Measurements from ENCODE around the gene GARS1. TPM values are rescaled to one million over a fixed set of nuclear protein-coding genes. Genes with fewer than 3 reads are reported as not detected.

GARS1 gene
- total RNA-seq = 261 and 262 TPM in 2 replicates

DNA sequence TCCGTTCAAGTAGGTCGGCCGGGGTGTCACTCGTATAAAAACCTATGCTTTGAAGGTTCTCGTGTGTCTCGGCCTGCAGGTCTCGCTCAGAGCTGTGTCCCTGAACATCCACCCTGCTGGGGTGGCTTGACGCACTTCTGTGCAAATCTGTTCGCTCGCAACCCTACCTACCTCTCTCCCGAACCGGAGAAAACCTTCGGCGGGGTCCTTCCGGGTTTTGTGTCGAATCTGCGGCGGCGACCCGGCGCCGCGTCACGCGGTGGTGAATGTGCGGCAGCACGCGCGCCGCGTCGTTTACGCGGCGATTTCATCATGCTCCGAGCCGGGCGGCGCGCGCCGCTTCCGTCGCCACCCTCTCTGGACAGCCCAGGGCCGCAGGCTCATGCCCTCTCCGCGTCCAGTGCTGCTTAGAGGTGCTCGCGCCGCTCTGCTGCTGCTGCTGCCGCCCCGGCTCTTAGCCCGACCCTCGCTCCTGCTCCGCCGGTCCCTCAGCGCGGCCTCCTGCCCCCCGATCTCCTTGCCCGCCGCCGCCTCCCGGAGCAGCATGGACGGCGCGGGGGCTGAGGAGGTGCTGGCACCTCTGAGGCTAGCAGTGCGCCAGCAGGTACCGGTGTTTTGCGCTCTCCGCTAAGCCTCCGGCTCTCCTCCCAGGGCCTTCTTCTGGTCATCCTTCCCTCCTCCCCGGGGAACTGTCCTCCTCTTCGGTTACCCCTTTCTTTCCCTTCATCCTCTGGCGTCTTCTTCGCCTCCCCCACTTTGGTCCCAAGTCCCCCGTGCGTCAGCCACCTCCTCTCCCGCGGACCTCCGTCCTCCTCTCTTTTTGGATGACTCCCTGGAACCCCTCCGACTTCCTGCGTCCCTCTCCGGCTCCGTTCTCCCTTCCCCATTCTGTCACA, at the start of gene GARS1:
Gene GARS1, plus strand, starts transcription at position 339 of the 896 bp plus-strand sequence. Its CDS starts 44 bp downstream, at position 383.
- Mint-ChIP-seq H3K9me3 (no peaks in the 10 kb centered on the region), H3K4me3 (peak within 1 kb of the TSS; percentile 94), H3K4me1 (peaks cover 49% of the 10 kb centered on the region), H3K36me3 (ENCODE audit: low read depth) (peaks cover 27% of the 10 kb centered on the region), H3K27ac (peak within 1 kb of the TSS; percentile 98), H3K27me3 (no peaks in the 10 kb centered on the region)
- intact Hi-C loops (cut with micrococcal nuclease) = loop anchor here (1.0 to 10.0 kb wide), 8 partner anchors 18 to 1900 kb away; partner anchors contain the start of genes AVL9, FKBP14, GGCT and LSM5
- DNase-seq = peak; percentile 97

GRCh38 chr7:30545791-30546555, 48.7 kb upstream of the GARS1 start:
- DNase-seq = no peak
- Mint-ChIP-seq H3K9me3 (no peaks in the 10 kb centered on the region), H3K36me3 (ENCODE audit: low read depth) (peaks cover 12% of the 10 kb centered on the region), H3K4me3 (no peak overlapping the region), H3K27ac (no peak overlapping the region), H3K4me1 (peaks cover 1% of the 10 kb centered on the region), H3K27me3 (no peaks in the 10 kb centered on the region)
- intact Hi-C loops (cut with micrococcal nuclease) = no loop called here

DNA sequence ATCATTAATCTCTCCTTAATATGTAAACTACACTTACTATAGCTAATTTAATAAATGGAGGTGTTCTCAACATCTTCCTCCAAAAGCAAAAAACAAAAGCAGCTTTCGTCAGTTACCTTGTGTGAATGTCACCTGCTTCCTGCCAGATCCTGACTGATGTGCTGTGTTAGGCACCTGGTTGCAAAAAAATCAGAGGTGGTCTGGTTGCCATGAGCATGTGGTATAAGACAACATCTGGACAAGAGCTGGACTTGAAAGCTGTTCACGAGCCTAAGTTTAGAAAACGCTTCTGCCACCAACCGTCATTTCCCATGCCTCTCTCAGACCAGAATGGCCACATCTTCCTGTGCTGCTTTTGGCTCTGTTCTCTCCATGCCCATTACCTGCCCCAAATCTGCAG, 48.1 kb upstream of the GARS1 start:
- no peaks in the 10 kb centered on the region for H3K27me3 Mint-ChIP-seq

GRCh38 chr7:30548845-30549244, 45.8 kb upstream of the GARS1 start:
- Mint-ChIP-seq H3K36me3 (ENCODE audit: low read depth) (peaks cover 10% of the 10 kb centered on the region), H3K9me3 (no peaks in the 10 kb centered on the region), H3K27me3 (no peaks in the 10 kb centered on the region), H3K4me3 (no peak overlapping the region), H3K4me1 (peaks cover 1% of the 10 kb centered on the region), H3K27ac (no peak overlapping the region)
- intact Hi-C loops (cut with micrococcal nuclease) = loop anchor here (1.0 kb wide), 2 partner anchors 15 to 191 kb away; no protein-coding TSS in a partner anchor
- peak; percentile 78 for DNase-seq

More for the DNA sequence above, 48.1 kb upstream of the GARS1 start:
- no peak for DNase-seq
- peaks cover 12% of the 10 kb centered on the region for H3K36me3 Mint-ChIP-seq (ENCODE audit: low read depth)
- no peak overlapping the region for H3K4me3 Mint-ChIP-seq
- H3K4me1 Mint-ChIP-seq = peaks cover 1% of the 10 kb centered on the region
- no peaks in the 10 kb centered on the region for H3K9me3 Mint-ChIP-seq
- intact Hi-C loops (cut with micrococcal nuclease) = no loop called here
- no peak overlapping the region for H3K27ac Mint-ChIP-seq

DNA sequence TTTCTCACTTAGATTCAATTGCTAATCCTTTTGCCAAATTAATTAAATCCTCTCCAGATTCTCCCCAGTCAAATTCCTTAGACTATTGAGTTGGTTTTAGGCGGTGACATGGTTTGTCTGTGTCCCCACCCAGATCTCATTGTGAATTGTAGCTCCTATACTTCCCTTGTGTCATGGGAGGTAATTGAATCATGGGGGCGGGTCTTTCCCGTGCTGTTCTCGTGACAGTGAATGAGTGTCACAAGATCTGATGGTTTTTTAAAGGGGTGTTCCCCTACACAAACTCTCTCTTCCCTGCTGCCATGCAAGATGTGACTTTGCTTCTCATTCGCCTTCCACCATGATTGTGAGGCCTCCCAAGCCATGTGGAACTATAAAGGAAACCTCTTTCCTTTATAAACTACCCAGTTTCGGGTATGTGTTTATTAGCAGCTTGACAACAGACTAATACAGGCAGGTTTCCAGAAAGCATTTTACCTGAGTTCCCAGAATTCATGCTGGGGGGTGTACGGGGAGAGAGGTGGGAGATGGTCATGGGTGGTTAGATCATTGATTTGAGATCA, 44.7 kb upstream of the GARS1 start:
- no peak overlapping the region for H3K4me3 Mint-ChIP-seq
- no peaks in the 10 kb centered on the region for H3K9me3 Mint-ChIP-seq
- DNase-seq = no peak
- peaks cover 10% of the 10 kb centered on the region for H3K36me3 Mint-ChIP-seq (ENCODE audit: low read depth)
- H3K27ac Mint-ChIP-seq = no peak overlapping the region
- intact Hi-C loops (cut with micrococcal nuclease) = no loop called here
- no peaks in the 10 kb centered on the region for H3K27me3 Mint-ChIP-seq
- no peaks in the 10 kb centered on the region for H3K4me1 Mint-ChIP-seq

GRCh38 chr7:30552330-30552729, 42.3 kb upstream of the GARS1 start:
- no peaks in the 10 kb centered on the region for H3K27me3 Mint-ChIP-seq
- H3K27ac Mint-ChIP-seq = no peak overlapping the region
- no peak overlapping the region for H3K4me3 Mint-ChIP-seq
- H3K4me1 Mint-ChIP-seq = no peaks in the 10 kb centered on the region
- H3K36me3 Mint-ChIP-seq (ENCODE audit: low read depth) = peaks cover 7% of the 10 kb centered on the region
- intact Hi-C loops (cut with micrococcal nuclease) = no loop called here
- no peak for DNase-seq
- H3K9me3 Mint-ChIP-seq = no peaks in the 10 kb centered on the region

DNA sequence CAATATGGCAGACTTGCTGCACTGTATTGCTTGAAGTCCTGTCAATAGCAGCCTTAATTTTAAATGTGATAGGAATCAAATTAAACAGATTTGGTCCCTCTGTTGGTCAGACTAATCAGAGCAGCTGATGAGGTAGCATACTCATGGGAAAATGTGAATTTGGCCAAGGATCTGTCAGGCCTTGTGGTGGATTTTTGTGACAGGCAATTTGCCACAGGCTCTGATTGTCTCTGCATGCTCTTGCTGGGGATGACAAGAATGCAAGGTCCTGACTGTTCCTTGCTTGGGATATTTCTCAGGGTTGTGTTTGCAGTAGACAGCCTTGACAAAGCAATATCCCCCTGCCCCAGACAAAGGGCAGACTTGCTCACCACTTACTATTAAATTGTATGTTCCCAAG, 41.5 kb upstream of the GARS1 start:
- intact Hi-C loops (cut with micrococcal nuclease) = no loop called here
- DNase-seq = no peak

DNA sequence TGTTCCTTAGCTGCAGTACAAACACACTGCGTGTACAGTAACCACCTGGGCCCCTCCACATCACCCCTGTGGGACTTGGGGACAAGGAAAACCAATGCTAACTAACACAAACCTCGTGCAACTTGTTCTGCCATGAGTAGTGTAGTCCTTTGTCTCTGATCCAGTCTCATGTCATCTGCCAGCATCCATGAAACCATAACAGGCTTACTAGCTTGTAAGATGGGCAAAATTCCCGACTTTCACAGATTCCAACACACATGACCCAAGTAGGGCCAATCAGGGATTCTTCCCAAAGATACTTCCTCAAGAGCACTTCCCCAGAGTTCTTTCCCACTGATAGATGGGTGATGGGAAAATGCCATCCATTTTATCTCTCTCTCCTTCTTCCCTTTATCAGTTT, 41.1 kb upstream of the GARS1 start:
- Mint-ChIP-seq H3K27me3 (no peaks in the 10 kb centered on the region), H3K9me3 (no peaks in the 10 kb centered on the region), H3K4me3 (no peak overlapping the region), H3K36me3 (ENCODE audit: low read depth) (peaks cover 7% of the 10 kb centered on the region), H3K27ac (no peak overlapping the region), H3K4me1 (no peaks in the 10 kb centered on the region)
- no peak for DNase-seq
- intact Hi-C loops (cut with micrococcal nuclease) = no loop called here

More for the DNA sequence above, 41.5 kb upstream of the GARS1 start:
- Mint-ChIP-seq H3K27ac (no peak overlapping the region), H3K4me3 (no peak overlapping the region), H3K36me3 (ENCODE audit: low read depth) (peaks cover 7% of the 10 kb centered on the region), H3K9me3 (no peaks in the 10 kb centered on the region), H3K4me1 (no peaks in the 10 kb centered on the region), H3K27me3 (no peaks in the 10 kb centered on the region)

DNA sequence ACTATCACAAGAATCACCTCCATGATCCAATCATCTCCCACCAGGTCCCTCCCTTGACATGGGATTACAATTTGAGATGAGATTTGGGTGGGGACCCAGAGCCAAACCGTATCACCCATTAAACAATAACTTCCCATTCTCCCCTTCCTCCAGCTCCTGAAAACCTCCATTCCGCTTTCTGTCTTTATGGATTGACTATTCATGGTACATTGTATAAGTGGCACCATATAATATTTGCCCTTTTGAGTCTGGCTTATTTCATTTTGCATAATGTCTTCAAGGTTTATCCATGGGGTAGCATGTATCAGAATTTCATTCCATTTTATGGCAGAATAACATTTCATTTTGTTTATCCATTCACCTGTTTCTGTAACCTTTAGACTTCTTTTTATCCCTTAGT, 39.2 kb upstream of the GARS1 start:
- DNase-seq = no peak

GRCh38 chr7:30556840-30557239, 37.8 kb upstream of the GARS1 start:
- peaks cover 7% of the 10 kb centered on the region for H3K36me3 Mint-ChIP-seq (ENCODE audit: low read depth)
- no peak for DNase-seq
- no peak overlapping the region for H3K27ac Mint-ChIP-seq
- no peak overlapping the region for H3K4me3 Mint-ChIP-seq
- H3K4me1 Mint-ChIP-seq = no peaks in the 10 kb centered on the region
- H3K9me3 Mint-ChIP-seq = no peaks in the 10 kb centered on the region
- intact Hi-C loops (cut with micrococcal nuclease) = no loop called here
- no peaks in the 10 kb centered on the region for H3K27me3 Mint-ChIP-seq

More for the DNA sequence above, 39.2 kb upstream of the GARS1 start:
- Mint-ChIP-seq H3K4me3 (no peak overlapping the region), H3K27ac (no peak overlapping the region), H3K27me3 (no peaks in the 10 kb centered on the region), H3K9me3 (no peaks in the 10 kb centered on the region), H3K36me3 (ENCODE audit: low read depth) (peaks cover 4% of the 10 kb centered on the region), H3K4me1 (no peaks in the 10 kb centered on the region)
- intact Hi-C loops (cut with micrococcal nuclease) = no loop called here

DNA sequence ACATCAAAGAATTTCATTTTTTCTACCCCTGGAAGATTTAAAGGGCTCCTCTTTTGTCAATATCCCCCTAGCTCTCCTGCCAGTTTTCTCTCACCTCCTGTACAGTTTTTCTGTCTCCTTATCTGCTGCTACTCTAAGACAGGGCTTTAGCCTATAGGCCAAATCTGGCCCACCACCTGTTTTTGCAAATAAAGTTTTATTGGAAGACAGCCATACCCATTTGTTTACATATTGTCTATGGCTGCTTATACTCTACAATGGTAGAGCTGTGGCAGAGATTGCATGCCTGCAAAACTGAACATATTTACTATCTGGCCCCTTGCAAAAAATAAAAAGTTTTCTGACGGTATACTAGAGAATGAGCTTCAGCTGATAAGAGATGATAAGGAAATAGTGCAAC, 37.4 kb upstream of the GARS1 start:
- intact Hi-C loops (cut with micrococcal nuclease) = no loop called here
- no peaks in the 10 kb centered on the region for H3K4me1 Mint-ChIP-seq
- no peak for DNase-seq
- H3K36me3 Mint-ChIP-seq (ENCODE audit: low read depth) = peaks cover 8% of the 10 kb centered on the region
- H3K9me3 Mint-ChIP-seq = no peaks in the 10 kb centered on the region
- no peak overlapping the region for H3K4me3 Mint-ChIP-seq
- H3K27me3 Mint-ChIP-seq = no peaks in the 10 kb centered on the region
- H3K27ac Mint-ChIP-seq = no peak overlapping the region

DNA sequence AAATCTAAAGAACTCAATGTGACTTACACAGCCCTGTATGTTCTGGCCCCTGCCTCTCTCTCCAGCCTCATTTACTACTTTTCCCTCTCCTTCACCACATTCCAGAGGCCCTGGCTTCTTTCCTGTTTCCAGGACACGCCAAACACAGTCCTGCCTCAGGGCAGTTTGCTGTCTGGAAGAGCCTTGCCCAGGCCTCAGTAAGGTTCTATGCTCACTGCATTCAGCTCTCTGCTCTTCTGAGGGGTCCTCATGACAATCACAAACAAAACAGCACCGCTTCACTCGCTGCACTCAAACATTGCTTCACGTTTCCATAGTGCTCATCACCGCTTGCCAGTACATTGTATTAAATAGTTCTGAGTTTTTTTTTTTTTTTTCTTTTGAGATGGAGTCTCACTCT, 35.1 kb upstream of the GARS1 start:
- no peaks in the 10 kb centered on the region for H3K9me3 Mint-ChIP-seq

GRCh38 chr7:30561389-30561788, 33.3 kb upstream of the GARS1 start:
- intact Hi-C loops (cut with micrococcal nuclease) = no loop called here
- Mint-ChIP-seq H3K36me3 (ENCODE audit: low read depth) (peaks cover 8% of the 10 kb centered on the region), H3K4me1 (peaks cover 2% of the 10 kb centered on the region), H3K27me3 (no peaks in the 10 kb centered on the region), H3K27ac (no peak overlapping the region), H3K9me3 (no peaks in the 10 kb centered on the region), H3K4me3 (no peak overlapping the region)
- no peak for DNase-seq

More for the DNA sequence above, 35.1 kb upstream of the GARS1 start:
- Mint-ChIP-seq H3K27me3 (no peaks in the 10 kb centered on the region), H3K36me3 (ENCODE audit: low read depth) (peaks cover 7% of the 10 kb centered on the region), H3K27ac (no peak overlapping the region), H3K4me1 (peaks cover 2% of the 10 kb centered on the region), H3K4me3 (no peak overlapping the region)
- intact Hi-C loops (cut with micrococcal nuclease) = no loop called here
- no peak for DNase-seq

DNA sequence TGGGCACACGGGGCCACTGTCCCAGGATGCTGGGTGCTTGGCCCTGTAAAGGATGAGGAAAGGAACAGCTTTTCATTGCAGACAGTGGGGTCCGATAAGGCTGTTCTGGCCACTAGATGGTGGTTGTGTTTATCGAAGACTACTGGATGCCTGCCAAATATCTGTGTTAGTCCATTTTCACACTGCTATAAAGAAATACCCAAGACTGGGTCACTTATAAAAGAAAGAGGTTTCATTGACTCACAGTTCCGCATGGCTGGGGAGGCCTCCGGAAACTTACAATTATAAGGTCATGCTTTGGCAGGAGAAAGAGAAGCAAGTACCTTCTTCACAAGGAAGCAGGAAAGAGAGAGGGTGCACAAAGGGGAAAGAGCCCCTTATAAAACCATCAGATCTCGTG, 32.2 kb upstream of the GARS1 start:
- Mint-ChIP-seq H3K27ac (no peak overlapping the region), H3K36me3 (ENCODE audit: low read depth) (peaks cover 8% of the 10 kb centered on the region), H3K27me3 (no peaks in the 10 kb centered on the region), H3K9me3 (no peaks in the 10 kb centered on the region), H3K4me1 (peaks cover 2% of the 10 kb centered on the region), H3K4me3 (no peak overlapping the region)
- intact Hi-C loops (cut with micrococcal nuclease) = no loop called here
- DNase-seq = no peak
